ENCODE results near the gene SLC17A3. TPM values are rescaled to one million over a fixed set of nuclear protein-coding genes. Genes with fewer than 3 reads are reported as not detected.

SLC17A3 gene
- total RNA-seq, 1 experiment from 2014 or later: not detected

DNA sequence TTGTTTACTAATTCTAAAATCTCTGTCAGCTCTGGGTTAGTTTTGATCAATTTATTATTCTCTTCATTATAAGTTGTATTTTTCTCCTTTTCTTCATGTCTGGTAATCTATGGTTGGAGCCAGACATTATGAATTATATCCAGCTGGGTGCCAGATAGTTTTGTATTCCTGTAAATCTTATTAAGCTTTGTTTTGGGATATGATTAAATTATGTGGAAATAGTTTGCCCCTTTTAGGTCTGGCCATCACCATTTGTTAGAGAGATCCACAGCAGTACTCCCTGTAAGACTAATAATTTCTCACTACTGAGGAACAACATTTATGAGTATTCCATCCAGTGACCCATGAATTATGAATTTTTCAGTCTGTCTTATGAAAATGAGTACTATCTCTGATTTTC, 21.3 kb downstream of the SLC17A3 start:
- no peaks in the 10 kb centered on the region for H3K4me1 ChIP-seq (ENCODE audit: control insufficient read depth in 1 of 2, insufficient read depth in 2 of 2, low read length in 2 of 2)

More for the DNA sequence above, 21.3 kb downstream of the SLC17A3 start:
- no TSS peak for BruUV-seq (replicated peaks)
- ChIA-PET POLR2A (no interaction called here), RAD21 (ENCODE audit: low non-redundant PET in 1 of 2, low total read pairs in 2 of 2, uncharacterized antibody in 2 of 2, unreplicated experiment in 2 of 2) (no interaction called here), CTCF (no interaction called here)
- no peak overlapping the region for H2AFZ ChIP-seq (ENCODE audit: low read depth, low read length, poor library complexity, severe bottlenecking)
- no peaks in the 10 kb centered on the region for H3K27me3 ChIP-seq (ENCODE audit: insufficient read depth, low read length)
- TF ChIP-seq RAD21 (IDR thresholded peaks at IDR 0.05; ENCODE audit: low read depth) (no peak), TCF7L2 (IDR thresholded peaks at IDR 0.05; ENCODE audit: borderline replicate concordance, extremely low read depth, insufficient read depth, insufficient read length) (no peak), EZH2phosphoT487 (IDR thresholded peaks at IDR 0.05; ENCODE audit: borderline replicate concordance) (no peak), CEBPB (IDR thresholded peaks at IDR 0.05; ENCODE audit: low read depth) (no peak), ELF1 (IDR thresholded peaks at IDR 0.05; ENCODE audit: borderline replicate concordance, low read depth) (no peak), CBX3 (IDR thresholded peaks at IDR 0.05; ENCODE audit: low read depth) (no peak), SRF (IDR thresholded peaks at IDR 0.05; ENCODE audit: low read depth) (no peak), POLR2A (IDR thresholded peaks at IDR 0.05; ENCODE audit: borderline replicate concordance, extremely low read depth, insufficient read depth, insufficient read length) (no peak), ZFX (IDR thresholded peaks at IDR 0.05) (no peak), SP1 (IDR thresholded peaks at IDR 0.05; ENCODE audit: low read depth) (no peak), POLR2AphosphoS5 (IDR thresholded peaks at IDR 0.05; ENCODE audit: low read depth, low read length) (no peak), ZNF274 (IDR thresholded peaks at IDR 0.05; ENCODE audit: low read depth, low read length) (no peak), YY1 (IDR thresholded peaks at IDR 0.05; ENCODE audit: extremely low read depth, insufficient replicate concordance, low read depth, low read length) (no peak)
- TF ChIP-seq, protein P1, sequence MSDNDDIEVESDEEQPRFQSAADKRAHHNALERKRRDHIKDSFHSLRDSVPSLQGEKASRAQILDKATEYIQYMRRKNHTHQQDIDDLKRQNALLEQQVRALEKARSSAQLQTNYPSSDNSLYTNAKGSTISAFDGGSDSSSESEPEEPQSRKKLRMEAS (IDR thresholded peaks at IDR 0.05): no peak
- TF ChIP-seq, protein P2, sequence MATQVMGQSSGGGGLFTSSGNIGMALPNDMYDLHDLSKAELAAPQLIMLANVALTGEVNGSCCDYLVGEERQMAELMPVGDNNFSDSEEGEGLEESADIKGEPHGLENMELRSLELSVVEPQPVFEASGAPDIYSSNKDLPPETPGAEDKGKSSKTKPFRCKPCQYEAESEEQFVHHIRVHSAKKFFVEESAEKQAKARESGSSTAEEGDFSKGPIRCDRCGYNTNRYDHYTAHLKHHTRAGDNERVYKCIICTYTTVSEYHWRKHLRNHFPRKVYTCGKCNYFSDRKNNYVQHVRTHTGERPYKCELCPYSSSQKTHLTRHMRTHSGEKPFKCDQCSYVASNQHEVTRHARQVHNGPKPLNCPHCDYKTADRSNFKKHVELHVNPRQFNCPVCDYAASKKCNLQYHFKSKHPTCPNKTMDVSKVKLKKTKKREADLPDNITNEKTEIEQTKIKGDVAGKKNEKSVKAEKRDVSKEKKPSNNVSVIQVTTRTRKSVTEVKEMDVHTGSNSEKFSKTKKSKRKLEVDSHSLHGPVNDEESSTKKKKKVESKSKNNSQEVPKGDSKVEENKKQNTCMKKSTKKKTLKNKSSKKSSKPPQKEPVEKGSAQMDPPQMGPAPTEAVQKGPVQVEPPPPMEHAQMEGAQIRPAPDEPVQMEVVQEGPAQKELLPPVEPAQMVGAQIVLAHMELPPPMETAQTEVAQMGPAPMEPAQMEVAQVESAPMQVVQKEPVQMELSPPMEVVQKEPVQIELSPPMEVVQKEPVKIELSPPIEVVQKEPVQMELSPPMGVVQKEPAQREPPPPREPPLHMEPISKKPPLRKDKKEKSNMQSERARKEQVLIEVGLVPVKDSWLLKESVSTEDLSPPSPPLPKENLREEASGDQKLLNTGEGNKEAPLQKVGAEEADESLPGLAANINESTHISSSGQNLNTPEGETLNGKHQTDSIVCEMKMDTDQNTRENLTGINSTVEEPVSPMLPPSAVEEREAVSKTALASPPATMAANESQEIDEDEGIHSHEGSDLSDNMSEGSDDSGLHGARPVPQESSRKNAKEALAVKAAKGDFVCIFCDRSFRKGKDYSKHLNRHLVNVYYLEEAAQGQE (IDR thresholded peaks at IDR 0.05; ENCODE audit: low read depth): no peak
- TF ChIP-seq, protein P3, sequence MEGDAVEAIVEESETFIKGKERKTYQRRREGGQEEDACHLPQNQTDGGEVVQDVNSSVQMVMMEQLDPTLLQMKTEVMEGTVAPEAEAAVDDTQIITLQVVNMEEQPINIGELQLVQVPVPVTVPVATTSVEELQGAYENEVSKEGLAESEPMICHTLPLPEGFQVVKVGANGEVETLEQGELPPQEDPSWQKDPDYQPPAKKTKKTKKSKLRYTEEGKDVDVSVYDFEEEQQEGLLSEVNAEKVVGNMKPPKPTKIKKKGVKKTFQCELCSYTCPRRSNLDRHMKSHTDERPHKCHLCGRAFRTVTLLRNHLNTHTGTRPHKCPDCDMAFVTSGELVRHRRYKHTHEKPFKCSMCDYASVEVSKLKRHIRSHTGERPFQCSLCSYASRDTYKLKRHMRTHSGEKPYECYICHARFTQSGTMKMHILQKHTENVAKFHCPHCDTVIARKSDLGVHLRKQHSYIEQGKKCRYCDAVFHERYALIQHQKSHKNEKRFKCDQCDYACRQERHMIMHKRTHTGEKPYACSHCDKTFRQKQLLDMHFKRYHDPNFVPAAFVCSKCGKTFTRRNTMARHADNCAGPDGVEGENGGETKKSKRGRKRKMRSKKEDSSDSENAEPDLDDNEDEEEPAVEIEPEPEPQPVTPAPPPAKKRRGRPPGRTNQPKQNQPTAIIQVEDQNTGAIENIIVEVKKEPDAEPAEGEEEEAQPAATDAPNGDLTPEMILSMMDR (IDR thresholded peaks at IDR 0.05 in 2 of 3, conservative IDR thresholded peaks at IDR 0.05 in 1 of 3; ENCODE audit: borderline replicate concordance in 1 of 3, insufficient read depth in 1 of 3, low read depth in 2 of 3, low read length in 2 of 3): no peak
- TF ChIP-seq, protein P4, sequence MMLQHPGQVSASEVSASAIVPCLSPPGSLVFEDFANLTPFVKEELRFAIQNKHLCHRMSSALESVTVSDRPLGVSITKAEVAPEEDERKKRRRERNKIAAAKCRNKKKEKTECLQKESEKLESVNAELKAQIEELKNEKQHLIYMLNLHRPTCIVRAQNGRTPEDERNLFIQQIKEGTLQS (IDR thresholded peaks at IDR 0.05): no peak
- no peak for DNase-seq (ENCODE audit: low read depth, low spot score)
- H3K4me2 ChIP-seq (ENCODE audit: low read length): no peak overlapping the region
- H3K9me2 ChIP-seq (ENCODE audit: insufficient read depth): no peaks in the 10 kb centered on the region
- intact Hi-C loops (cut with micrococcal nuclease): no loop called here
- H4K20me1 ChIP-seq (ENCODE audit: insufficient read depth): no peaks in the 10 kb centered on the region
- no peaks in the 10 kb centered on the region for H3K36me3 ChIP-seq (ENCODE audit: control insufficient read depth in 1 of 2, insufficient read depth in 2 of 2, low read length in 2 of 2)
- no peak overlapping the region for H3K9ac ChIP-seq (ENCODE audit: low read length)
- no peak for ATAC-seq
- no peaks in the 10 kb centered on the region for H3K79me2 ChIP-seq (ENCODE audit: insufficient read depth, low read length)
- H3K27ac ChIP-seq (ENCODE audit: low read depth, low read length): no peak overlapping the region
- no peak overlapping the region for H3K4me3 ChIP-seq (replicated peaks in 1 of 2; ENCODE audit: low read depth in 1 of 2, low read length in 2 of 2)
- H3K9me3 ChIP-seq (ENCODE audit: control insufficient read depth in 1 of 2, insufficient read depth in 1 of 2, low read depth in 1 of 2, low read length in 2 of 2): no peaks in the 10 kb centered on the region
